C4-2B (cell line): Measurements from ENCODE around the gene GAB3.

Experiments
- H3K27ac ChIP-seq: fragments of 450-650 bp; 2 replicates; pipeline ENCODE4 v1.5.1; 2017
- ZFX ChIP-seq: fragments of 450-650 bp; IDR thresholded peaks from 2 replicates; pipeline ENCODE4 v1.6.1; 2017
- TF ChIP-seq, protein P1 (sequence below): fragments of 450-650 bp; conservative IDR thresholded peaks from 2 replicates; pipeline ENCODE4 v1.5.1; 2017; ENCODE audit warnings: mild to moderate bottlenecking

GAB3 gene

DNA sequence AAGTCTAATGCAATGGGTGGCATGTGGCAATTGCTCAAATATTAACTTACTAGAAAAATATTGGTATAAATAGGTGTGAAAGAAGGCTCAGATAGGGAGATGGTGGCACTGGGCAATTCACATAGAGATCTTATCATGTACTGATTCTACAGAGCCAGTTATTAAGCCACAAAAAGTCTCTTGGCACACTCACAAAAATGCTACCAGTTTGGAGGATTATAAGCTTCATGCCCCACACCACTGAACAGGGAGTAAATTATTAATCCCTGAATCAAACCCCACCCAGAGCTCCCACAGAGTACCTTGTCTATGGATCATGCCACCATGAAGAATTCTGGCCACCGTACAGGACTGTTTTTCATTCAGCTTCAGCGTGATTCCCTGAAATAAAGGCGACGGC lies 40.6 kb upstream of the GAB3 start:
- TF ChIP-seq, protein P1, sequence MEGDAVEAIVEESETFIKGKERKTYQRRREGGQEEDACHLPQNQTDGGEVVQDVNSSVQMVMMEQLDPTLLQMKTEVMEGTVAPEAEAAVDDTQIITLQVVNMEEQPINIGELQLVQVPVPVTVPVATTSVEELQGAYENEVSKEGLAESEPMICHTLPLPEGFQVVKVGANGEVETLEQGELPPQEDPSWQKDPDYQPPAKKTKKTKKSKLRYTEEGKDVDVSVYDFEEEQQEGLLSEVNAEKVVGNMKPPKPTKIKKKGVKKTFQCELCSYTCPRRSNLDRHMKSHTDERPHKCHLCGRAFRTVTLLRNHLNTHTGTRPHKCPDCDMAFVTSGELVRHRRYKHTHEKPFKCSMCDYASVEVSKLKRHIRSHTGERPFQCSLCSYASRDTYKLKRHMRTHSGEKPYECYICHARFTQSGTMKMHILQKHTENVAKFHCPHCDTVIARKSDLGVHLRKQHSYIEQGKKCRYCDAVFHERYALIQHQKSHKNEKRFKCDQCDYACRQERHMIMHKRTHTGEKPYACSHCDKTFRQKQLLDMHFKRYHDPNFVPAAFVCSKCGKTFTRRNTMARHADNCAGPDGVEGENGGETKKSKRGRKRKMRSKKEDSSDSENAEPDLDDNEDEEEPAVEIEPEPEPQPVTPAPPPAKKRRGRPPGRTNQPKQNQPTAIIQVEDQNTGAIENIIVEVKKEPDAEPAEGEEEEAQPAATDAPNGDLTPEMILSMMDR, result no peak
- no peak overlapping the region for H3K27ac ChIP-seq

- H3K27ac ChIP-seq, result no peak overlapping the region
These were observed 34.8 kb upstream of the GAB3 start for GRCh38 chrX:154785716-154786115.

DNA sequence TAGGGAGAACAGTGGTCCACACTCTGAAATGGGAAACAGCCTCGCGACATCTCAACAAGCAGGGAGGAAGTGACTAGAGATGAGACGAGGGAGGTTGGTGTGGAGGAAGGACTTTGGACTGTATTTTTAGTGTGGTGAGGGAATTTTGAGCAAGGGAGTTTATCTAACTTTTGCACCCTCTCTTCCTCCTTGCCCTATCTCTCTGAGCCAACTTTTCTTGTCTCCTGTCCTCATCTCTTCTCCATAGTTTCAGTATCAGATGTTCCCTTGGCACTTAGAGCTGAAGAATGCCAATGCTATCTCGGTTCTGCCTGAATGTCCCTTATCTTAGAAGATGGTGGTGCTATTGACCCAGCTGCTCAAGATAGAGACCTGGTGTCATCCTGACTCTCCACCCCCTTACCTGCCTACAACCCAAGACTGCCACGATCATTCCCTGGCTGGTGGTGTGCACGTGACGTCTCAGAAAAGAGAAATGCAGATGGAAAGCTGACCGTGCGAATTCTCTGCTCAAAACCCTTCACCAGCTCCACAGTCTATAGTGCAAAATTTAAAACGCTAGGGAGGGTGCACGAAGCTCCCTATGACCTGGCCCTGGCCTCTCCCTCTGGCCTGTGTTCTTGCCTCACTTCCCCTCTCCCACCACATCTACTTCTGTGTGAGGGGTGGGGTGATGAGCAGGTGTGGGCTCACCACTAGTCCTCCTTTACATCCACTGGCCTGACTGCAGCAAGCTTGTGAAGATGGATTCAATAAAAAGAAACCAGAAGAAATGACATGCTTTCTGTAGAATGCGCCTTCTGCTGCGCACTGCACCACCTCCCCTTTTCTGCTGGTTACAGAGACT lies 33.5 kb upstream of the GAB3 start:
- TF ChIP-seq, protein P1, result no peak
- no peak for TF ChIP-seq ZFX
- H3K27ac ChIP-seq, result no peak overlapping the region

More at GRCh38 chrX:154785716-154786115, 34.8 kb upstream of the GAB3 start:
- no peak for TF ChIP-seq ZFX
- TF ChIP-seq, protein P1, result no peak

DNA sequence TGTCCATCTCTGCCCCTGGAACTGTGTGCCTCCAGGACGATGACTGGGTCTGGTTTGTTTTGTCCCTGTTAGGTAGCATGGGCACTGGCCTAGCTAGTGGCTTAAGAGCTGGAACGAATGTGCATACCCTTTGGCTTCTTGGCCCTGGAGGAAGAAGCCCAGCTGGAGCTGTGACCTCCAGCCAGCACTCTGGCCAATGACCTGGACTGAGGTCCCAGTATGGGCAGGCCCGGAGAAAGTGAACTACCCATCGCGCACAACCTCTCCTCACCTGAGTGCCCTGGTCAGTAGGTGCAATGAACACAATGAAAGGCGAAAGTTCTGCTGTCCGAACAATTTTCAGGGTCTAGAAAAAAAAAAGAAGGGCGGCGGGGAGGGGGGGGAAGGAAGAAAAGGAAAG lies 30.1 kb upstream of the GAB3 start:
- no peak overlapping the region for H3K27ac ChIP-seq
- TF ChIP-seq, protein P1, result no peak
- no peak for TF ChIP-seq ZFX

DNA sequence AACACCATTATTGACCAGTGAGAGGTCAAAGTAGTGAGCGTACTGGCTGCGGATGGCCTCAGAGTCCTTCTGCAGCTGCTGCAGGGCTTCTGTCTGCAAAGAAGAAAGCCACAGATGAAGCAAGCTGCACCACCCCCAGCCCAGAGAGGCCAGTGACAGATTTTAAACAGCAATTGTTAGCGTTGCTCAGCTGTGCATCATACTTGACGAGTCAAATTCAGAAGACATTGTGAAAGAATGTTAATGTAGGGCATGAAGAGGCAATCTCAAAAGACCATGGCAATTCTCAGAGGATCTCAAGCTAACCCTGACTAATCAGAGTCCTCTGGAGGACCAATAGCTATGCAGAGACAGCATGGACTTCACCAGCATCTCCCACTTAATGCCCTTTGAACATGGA lies 28.4 kb upstream of the GAB3 start:
- no peak overlapping the region for H3K27ac ChIP-seq
- TF ChIP-seq ZFX, result no peak

DNA sequence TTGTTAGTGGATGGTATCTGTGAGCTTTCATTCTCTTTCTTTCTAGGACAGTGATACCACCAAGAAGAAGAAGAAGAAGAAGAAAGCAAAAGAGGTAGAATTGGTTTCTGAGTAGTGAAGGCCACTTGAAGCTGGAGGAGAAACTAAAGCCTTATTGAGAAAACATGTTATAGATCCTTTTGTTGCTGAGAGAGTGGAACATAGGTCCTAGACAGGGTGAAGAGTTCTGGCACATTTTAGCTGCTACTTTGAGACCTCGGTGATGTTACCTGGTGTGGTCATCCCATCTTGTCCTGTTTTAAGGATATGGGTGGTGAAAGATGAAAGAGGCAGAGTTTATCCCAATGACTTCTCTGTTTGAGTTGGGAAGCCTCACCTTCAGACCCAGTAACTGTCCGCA lies 25.9 kb upstream of the GAB3 start:
- TF ChIP-seq, protein P1, result no peak
- no peak for TF ChIP-seq ZFX
- no peak overlapping the region for H3K27ac ChIP-seq

DNA sequence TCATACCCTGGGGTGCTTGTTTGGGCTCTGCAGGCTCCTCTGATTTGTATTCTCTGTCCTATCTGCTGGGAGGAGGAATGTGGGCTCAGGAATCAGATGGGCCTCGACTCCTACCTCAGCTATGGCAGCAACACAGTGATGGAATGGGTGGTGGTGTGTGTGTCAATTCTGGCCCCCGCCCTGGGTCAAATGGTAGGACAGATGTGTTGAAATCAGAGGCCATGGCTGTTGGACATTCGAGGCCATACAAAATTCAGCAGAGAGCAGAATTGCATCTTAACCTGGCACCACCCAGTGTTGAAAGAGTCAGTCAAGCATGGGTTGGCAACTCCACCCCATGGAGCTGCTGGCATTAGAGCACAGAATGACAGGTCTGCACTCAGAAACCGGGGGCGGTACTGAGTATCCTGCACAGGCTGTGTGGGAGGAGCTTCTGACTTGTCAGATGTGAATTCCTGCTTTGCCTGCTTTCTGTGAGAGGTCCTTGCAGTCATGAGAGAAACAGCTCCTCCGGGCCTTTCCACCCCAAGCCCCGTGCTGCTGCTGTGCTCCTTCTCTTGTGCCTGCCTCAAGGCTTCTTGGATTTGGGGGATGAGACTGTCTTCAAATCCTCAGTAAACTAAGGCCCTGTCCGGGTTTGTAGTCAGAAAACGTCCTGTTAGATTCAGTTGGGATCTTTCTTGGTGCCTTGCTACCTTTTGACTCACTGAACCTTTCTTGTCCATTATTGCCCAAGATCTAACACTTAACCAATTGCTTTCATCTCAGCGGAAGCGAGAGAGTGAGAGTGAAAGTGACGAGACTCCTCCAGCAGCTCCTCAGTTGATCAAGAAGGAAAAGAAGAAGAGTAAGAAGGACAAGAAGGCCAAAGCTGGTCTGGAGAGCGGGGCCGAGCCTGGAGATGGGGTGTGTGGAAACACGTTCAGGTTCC lies 24.8 kb upstream of the GAB3 start:
- H3K27ac ChIP-seq, result no peak overlapping the region
- TF ChIP-seq ZFX, result no peak
- TF ChIP-seq, protein P1, result no peak
